SK-N-SH treated with all-trans-retinoic acid at 6 μM for 48 hours (cell line): ENCODE data around the gene STAM.

Experiments used
- CREB5 ChIP-seq: fragments of 250-450 bp; sonication (Bioruptor Pico); IDR thresholded peaks from 2 replicates; pipeline ENCODE4 v1.5.1; 2020; ENCODE audit warnings: low read depth, mild to moderate bottlenecking, moderate library complexity
- CSDC2 ChIP-seq: fragments of 250-450 bp; sonication (Bioruptor Pico); IDR thresholded peaks from 2 replicates; pipeline ENCODE4 v1.5.0; 2020; ENCODE audit warnings: mild to moderate bottlenecking, moderate library complexity
- GLIS3 ChIP-seq: fragments of 250-450 bp; sonication (Bioruptor Pico); IDR thresholded peaks from 2 replicates; pipeline ENCODE4 v1.5.0; 2020; ENCODE audit warnings: mild to moderate bottlenecking, moderate library complexity
- PPARA ChIP-seq: fragments of 250-450 bp; sonication (Bioruptor Pico); IDR thresholded peaks from 2 replicates; pipeline ENCODE4 v1.5.0; 2020; ENCODE audit warnings: mild to moderate bottlenecking, borderline replicate concordance
- TCF4 ChIP-seq: fragments of 250-450 bp; sonication (Bioruptor Pico); IDR thresholded peaks from 2 replicates; pipeline ENCODE4 v1.8.0; 2021; ENCODE audit warnings: mild to moderate bottlenecking, moderate library complexity, borderline replicate concordance
- TOX ChIP-seq: fragments of 250-450 bp; sonication (Bioruptor Pico); IDR thresholded peaks from 2 replicates; pipeline ENCODE4 v1.8.0; 2021; ENCODE audit warnings: mild to moderate bottlenecking, moderate library complexity, borderline replicate concordance
- ZFP3 ChIP-seq: fragments of 250-450 bp; sonication (Bioruptor Pico); IDR thresholded peaks from 2 replicates; pipeline ENCODE4 v1.5.0; 2020; ENCODE audit warnings: mild to moderate bottlenecking, moderate library complexity
- ZFP30 ChIP-seq: fragments of 450-650 bp; formaldehyde crosslinking; IDR thresholded peaks from 2 replicates; pipeline ENCODE4 v1.5.0; 2022; ENCODE audit warnings: mild to moderate bottlenecking, moderate library complexity

- TF ChIP-seq ZFP30 (CRISPR knock-in tag) (no peak), CREB5 (CRISPR knock-in tag) (no peak), CSDC2 (CRISPR knock-in tag) (no peak), ZFP3 (CRISPR knock-in tag) (no peak), PPARA (CRISPR knock-in tag) (no peak), GLIS3 (CRISPR knock-in tag) (no peak), TCF4 (CRISPR knock-in tag) (no peak), TOX (no peak)
Observed at GRCh38 chr10:17650416-17650815, 6.5 kb downstream of the STAM start.
